Sigmoid colon (tissue), 4 donors: ENCODE data around the gene TNPO2.

ENCODE experiments used
- POLR2AphosphoS5 ChIP-seq, 4 donors: sonication (generic); formaldehyde crosslinking; IDR thresholded peaks; one replicate each; pipeline ENCODE4 v1.6.1; 2017; ENCODE audit warnings: antibody characterized with exemption in 4 of 4
- TF ChIP-seq, protein P1 (sequence below), 4 experiments: fragments of 450-650 bp in 3 of 4; fragments of 200-600 bp in 1 of 4; IDR thresholded peaks; one replicate each; pipeline ENCODE4 v1.5.1; 2016 to 2019; ENCODE audit warnings: antibody characterized with exemption in 4 of 4, mild to moderate bottlenecking in 3 of 4, moderate library complexity in 2 of 4

DNA sequence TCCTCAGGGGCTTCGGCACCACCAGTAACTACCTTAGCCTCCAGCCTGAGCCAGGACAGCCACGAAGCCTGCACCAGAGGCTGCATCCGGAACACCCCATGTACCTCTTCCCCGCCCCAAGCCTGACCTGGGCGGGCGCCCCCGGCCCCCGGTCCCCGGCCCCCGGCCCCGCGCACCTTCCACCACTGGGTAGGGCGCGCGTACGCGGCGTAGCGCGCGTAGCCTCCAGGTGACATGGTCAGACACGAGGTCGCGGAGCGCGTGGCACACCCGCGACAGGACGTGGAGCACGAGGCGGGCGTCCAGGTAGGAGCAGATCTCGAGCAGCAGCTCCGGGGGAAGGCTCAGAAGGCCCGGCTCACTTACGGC lies 27.8 kb downstream of the TNPO2 start:
- TF ChIP-seq, protein P1, sequence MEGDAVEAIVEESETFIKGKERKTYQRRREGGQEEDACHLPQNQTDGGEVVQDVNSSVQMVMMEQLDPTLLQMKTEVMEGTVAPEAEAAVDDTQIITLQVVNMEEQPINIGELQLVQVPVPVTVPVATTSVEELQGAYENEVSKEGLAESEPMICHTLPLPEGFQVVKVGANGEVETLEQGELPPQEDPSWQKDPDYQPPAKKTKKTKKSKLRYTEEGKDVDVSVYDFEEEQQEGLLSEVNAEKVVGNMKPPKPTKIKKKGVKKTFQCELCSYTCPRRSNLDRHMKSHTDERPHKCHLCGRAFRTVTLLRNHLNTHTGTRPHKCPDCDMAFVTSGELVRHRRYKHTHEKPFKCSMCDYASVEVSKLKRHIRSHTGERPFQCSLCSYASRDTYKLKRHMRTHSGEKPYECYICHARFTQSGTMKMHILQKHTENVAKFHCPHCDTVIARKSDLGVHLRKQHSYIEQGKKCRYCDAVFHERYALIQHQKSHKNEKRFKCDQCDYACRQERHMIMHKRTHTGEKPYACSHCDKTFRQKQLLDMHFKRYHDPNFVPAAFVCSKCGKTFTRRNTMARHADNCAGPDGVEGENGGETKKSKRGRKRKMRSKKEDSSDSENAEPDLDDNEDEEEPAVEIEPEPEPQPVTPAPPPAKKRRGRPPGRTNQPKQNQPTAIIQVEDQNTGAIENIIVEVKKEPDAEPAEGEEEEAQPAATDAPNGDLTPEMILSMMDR (IDR thresholded peaks at IDR 0.05) = no peak
- no peak for TF ChIP-seq POLR2AphosphoS5 (IDR thresholded peaks at IDR 0.05)
